Brain pericyte (primary cell): Measurements from ENCODE around the gene MESP2.

ENCODE experiments used
- DNase-seq: peaks from one replicate; pipeline ENCODE4 v3.0.0-alpha.2; 2012; ENCODE audit warnings: low read depth, low spot score

MESP2 gene

GRCh38 chr15:89776274-89777072 lies at the start of gene MESP2:
MESP2 (plus strand) TSS chr15:89776332; CDS start chr15:89776358, 26 bp downstream.
- no peak for DNase-seq

- DNase-seq: no peak
Measured at GRCh38 chr15:89728254-89728653, 47.9 kb upstream of the MESP2 start.

GRCh38 chr15:89731275-89731674 lies 44.9 kb upstream of the MESP2 start:
- DNase-seq: no peak

- DNase-seq: no peak
Measured at GRCh38 chr15:89732451-89733172, 43.5 kb upstream of the MESP2 start.

GRCh38 chr15:89735773-89736172 lies 40.4 kb upstream of the MESP2 start:
- DNase-seq: no peak

GRCh38 chr15:89740137-89740536 lies 36.0 kb upstream of the MESP2 start:
- DNase-seq: peak; percentile 61

- no peak for DNase-seq
Measured at GRCh38 chr15:89743011-89743410, 33.1 kb upstream of the MESP2 start.

- no peak for DNase-seq
Measured at GRCh38 chr15:89743594-89743993, 32.5 kb upstream of the MESP2 start.

GRCh38 chr15:89745131-89745530 lies 31.0 kb upstream of the MESP2 start:
- DNase-seq: no peak

GRCh38 chr15:89745768-89746167 lies 30.4 kb upstream of the MESP2 start:
- DNase-seq: no peak

- no peak for DNase-seq
Measured at GRCh38 chr15:89746386-89746780, 29.7 kb upstream of the MESP2 start.

- DNase-seq: no peak
Measured at GRCh38 chr15:89747708-89748682, 28.1 kb upstream of the MESP2 start.

GRCh38 chr15:89749054-89749453 lies 27.1 kb upstream of the MESP2 start:
- DNase-seq: no peak

GRCh38 chr15:89749526-89749925 lies 26.6 kb upstream of the MESP2 start:
- no peak for DNase-seq

- no peak for DNase-seq
Measured at GRCh38 chr15:89749951-89750559, 26.1 kb upstream of the MESP2 start.

- DNase-seq: peak; percentile 42
Measured at GRCh38 chr15:89750560-89751542, 25.3 kb upstream of the MESP2 start, which contains the start of gene MESP1. MESP1 (minus strand) TSS chr15:89751249; CDS start chr15:89751231, 18 bp downstream.

- DNase-seq: no peak
Measured at GRCh38 chr15:89751748-89752147, 24.4 kb upstream of the MESP2 start.

- no peak for DNase-seq
Measured at GRCh38 chr15:89753855-89754254, 22.3 kb upstream of the MESP2 start.

GRCh38 chr15:89754361-89755154 lies 21.6 kb upstream of the MESP2 start:
- DNase-seq: no peak
